Heart right ventricle (tissue), 16 donors: ENCODE results near the gene PFKP. TPM values are rescaled to one million over a fixed set of nuclear protein-coding genes. Genes with fewer than 3 reads are reported as not detected.

Source experiments
- ATAC-seq, 8 donors: fragments of 200-7000 bp; cut with Tn5 transposase; one replicate each; pipeline ENCODE4 v1.9.1; 2020; ENCODE audit warnings: mild to moderate bottlenecking in 8 of 8, moderate library complexity in 8 of 8, moderate number of reproducible peaks in 1 of 8
- DNase-seq, 2 donors: peaks; one replicate each; pipeline ENCODE4 v3.0.0-alpha.2; 2020
- H3K27ac ChIP-seq, 10 donors: fragments of 200-600 bp; sonication (generic) in 2 of 10; one replicate each; pipeline versions ENCODE4 v1.5.0 to v1.8.0; 2020 to 2022; ENCODE audit warnings: mild to moderate bottlenecking in 3 of 10
- H3K27me3 ChIP-seq, 7 donors: fragments of 200-600 bp; one replicate each; pipeline ENCODE4 v1.8.0; 2021 to 2022; ENCODE audit warnings: mild to moderate bottlenecking in 2 of 7
- H3K36me3 ChIP-seq, 9 donors: fragments of 200-600 bp; sonication (generic) in 1 of 9; one replicate each; pipeline versions ENCODE4 v1.5.0 to v1.8.0; 2020 to 2022; ENCODE audit warnings: mild to moderate bottlenecking in 2 of 9
- H3K4me1 ChIP-seq, 9 donors: fragments of 200-600 bp; sonication (generic) in 1 of 9; one replicate each; pipeline versions ENCODE4 v1.5.0 to v1.8.0; 2020 to 2022; ENCODE audit warnings: mild to moderate bottlenecking in 4 of 9
- H3K4me3 ChIP-seq, 10 donors: fragments of 200-600 bp; sonication (generic) in 2 of 10; one replicate each; pipeline versions ENCODE4 v1.5.0 to v1.8.0; 2020 to 2022; ENCODE audit warnings: mild to moderate bottlenecking in 7 of 10, moderate library complexity in 2 of 10
- H3K9me3 ChIP-seq, 11 donors: fragments of 200-600 bp in 10 of 11; sonication (generic) in 2 of 11; one replicate each; pipeline versions ENCODE4 v1.5.0 to v1.8.0; 2013 to 2022; ENCODE audit warnings: mild to moderate bottlenecking in 2 of 11, control low read depth in 1 of 11, moderate library complexity in 1 of 11
- CTCF ChIP-seq, 9 donors: fragments of 200-600 bp; sonication (generic) in 2 of 9; IDR thresholded peaks; one replicate each; pipeline versions ENCODE4 v1.5.0 to v1.8.0; 2021 to 2022; ENCODE audit warnings: antibody characterized with exemption in 9 of 9, mild to moderate bottlenecking in 5 of 9, moderate library complexity in 1 of 9
- WGBS, 2 donors: extraction: QIAGEN DNeasy Blood & Tissue Kit; methylation state at CpG; one replicate each; pipeline ENCODE4 v1.1.7; 2013; ENCODE audit warnings: inconsistent platforms in 1 of 2; 5-methylcytosine and 5-hydroxymethylcytosine counted together
- intact Hi-C, 10 donors: fragments of 100-400 bp; cut with DNase I; formaldehyde crosslinking; loops; one replicate each; pipeline versions ENCODE4 v1.11.1 to v1.14.2; 2022
- polyA plus RNA-seq, 2 donors: library from polyadenylated mRNA; stranded (reverse); fragments of 200-250 nt; gene quantifications; one replicate each; pipeline ENCODE4 v1.2.3, GENCODE V29; 2013
- total RNA-seq, 10 donors: library from RNA; stranded (reverse); fragmentation: NEBNext Ultra II Directional in 3 of 10; extraction: Animal tissue kit (Norgen Biotek cat#: 25700) in 3 of 10; gene quantifications; one replicate each; pipeline versions ENCODE4 v1.2.1 to v1.2.4, GENCODE V29; 2021 to 2023
- donor health status: Arrhythmogenic right ventricular cardiomyopathy.
- donor health status: ischemic (EF 13 %, LVEDD 7.1; RV severe dilation, severe dysfunction).
- donor health status: healthy with polysubstance abuse.
- donor health status: DM: no; HTN: yes; CAD: no.
- donor health status: DM: no; HTN: no; CAD: no.
- donor health status: ischemic (EF 25% LVEDD 6.9; RV normal size, moderate dysfunction).
- donor health status: ischemic (EF 25% LVEDD 5.7; RV mildly dilated, moderate dysfunction).
- donor health status: healthy.
- donor health status: DM: yes; HTN: yes; CAD: no.
- donor health status: Ischemic cardiomyopathy.
- donor health status: ischemic (EF 35%, LVEDD 5.7; RV mildly dilated, moderate dysfunction).
- donor health status: nonischemic (EF 11% LVEDD 7.7; RV severe dilation, severe dysfunction).
- donor health status: DM: yes; HTN: yes; CAD: no.
- donor health status: PGD.
- donor health status: ischemic (EF 29% LVEDD 5.4; RV normal size, mild dysfunction).
- donor health status: nonischemic (EF 23%, LVEDD 6.1; RV moderate dilation, normal function).

The PFKP gene
- total and polyA plus RNA-seq, 12 donors = 68.3 to 316 (median 220) TPM

GRCh38 chr10:3022027-3022426 lies 45.3 kb upstream of the PFKP start:
- no peak overlapping the region for H3K4me3 ChIP-seq
- no peak for DNase-seq
- H3K9me3 ChIP-seq = peaks cover 0 to 11% (median 0%) of the 10 kb centered on the region in 11 donors
- H3K27me3 ChIP-seq = peaks cover 0 to 20% (median 6%) of the 10 kb centered on the region in 7 donors
- ATAC-seq = no peak
- no peak for TF ChIP-seq CTCF (IDR thresholded peaks at IDR 0.05)
- 53 to 62% methylated on average over 3 of the region's 3 CpGs for WGBS, 2 donors
- no peaks in the 10 kb centered on the region for H3K36me3 ChIP-seq
- H3K4me1 ChIP-seq = no peaks in the 10 kb centered on the region
- no peak overlapping the region for H3K27ac ChIP-seq
- intact Hi-C loops = no loop called here

- TF ChIP-seq CTCF (IDR thresholded peaks at IDR 0.05) = no peak
- ATAC-seq (no peak), DNase-seq (no peak)
- Histone ChIP-seq H3K27me3 (peaks cover 0 to 25% (median 6%) of the 10 kb centered on the region in 7 donors), H3K27ac (no peak overlapping the region), H3K9me3 (peaks cover 0 to 11% (median 0%) of the 10 kb centered on the region in 11 donors), H3K4me1 (no peaks in the 10 kb centered on the region), H3K36me3 (no peaks in the 10 kb centered on the region), H3K4me3 (no peak overlapping the region)
- intact Hi-C loops = no loop called here
- WGBS, 2 donors = 88 to 93% methylated on average over 2 of the region's 2 CpGs
Measured at GRCh38 chr10:3023892-3024291, 43.5 kb upstream of the PFKP start.

- TF ChIP-seq CTCF (IDR thresholded peaks at IDR 0.05) = no peak
- WGBS, 2 donors = 80 to 85% methylated on average over 6 of the region's 6 CpGs
- no peaks in the 10 kb centered on the region for H3K4me1 ChIP-seq
- no peaks in the 10 kb centered on the region for H3K36me3 ChIP-seq
- no peak for ATAC-seq
- no peak overlapping the region for H3K27ac ChIP-seq
- intact Hi-C loops = no loop called here
- H3K4me3 ChIP-seq = no peak overlapping the region
- peaks cover 0 to 11% (median 0%) of the 10 kb centered on the region in 11 donors for H3K9me3 ChIP-seq
- DNase-seq = no peak
- peaks cover 0 to 18% (median 10%) of the 10 kb centered on the region in 7 donors for H3K27me3 ChIP-seq
Measured at GRCh38 chr10:3025026-3025683, 42.2 kb upstream of the PFKP start.

GRCh38 chr10:3027866-3028265 lies 39.5 kb upstream of the PFKP start:
- Histone ChIP-seq H3K27me3 (peaks cover 0 to 23% (median 10%) of the 10 kb centered on the region in 7 donors), H3K27ac (no peak overlapping the region), H3K4me3 (no peak overlapping the region), H3K4me1 (no peaks in the 10 kb centered on the region), H3K36me3 (no peaks in the 10 kb centered on the region), H3K9me3 (peaks cover 0 to 11% (median 0%) of the 10 kb centered on the region in 11 donors)
- ATAC-seq (no peak), DNase-seq (no peak)
- no peak for TF ChIP-seq CTCF (IDR thresholded peaks at IDR 0.05)
- WGBS, 2 donors = 60 to 76% methylated on average over 3 of the region's 3 CpGs
- intact Hi-C loops = no loop called here
